Measurements from ENCODE around the gene NRAP. TPM values are rescaled to one million over a fixed set of nuclear protein-coding genes. Genes with fewer than 3 reads are reported as not detected.

NRAP gene
- total RNA-seq, 4 donors from 2014 or later: not detected

- 70 to 92% methylated on average over 5 of the region's 5 CpGs for WGBS, 2 donors
- Histone ChIP-seq H3K4me3 (replicated peaks in 1 of 3) (no peak overlapping the region), H3K27me3 (no peaks in the 10 kb centered on the region), H3K9me3 (no peaks in the 10 kb centered on the region), H3K4me1 (peaks cover 8 to 11% of the 10 kb centered on the region in 2 donors), H3K36me3 (no peaks in the 10 kb centered on the region), H3K27ac (no peak overlapping the region)
- TF ChIP-seq CTCF (IDR thresholded peaks at IDR 0.05) (no peak), POLR2A (IDR thresholded peaks at IDR 0.05) (no peak)
- no peak for DNase-seq
- intact Hi-C loops (cut with DNase I): no loop called here
Observed at GRCh38 chr10:113554214-113554613, 109.6 kb downstream of the NRAP start.

- Histone ChIP-seq H3K27ac (no peak overlapping the region), H3K9me3 (no peaks in the 10 kb centered on the region), H3K27me3 (no peaks in the 10 kb centered on the region), H3K4me3 (replicated peaks in 1 of 3) (no peak overlapping the region), H3K4me1 (peaks cover 8 to 11% of the 10 kb centered on the region in 2 donors), H3K36me3 (no peaks in the 10 kb centered on the region)
- DNase-seq: no peak
- intact Hi-C loops (cut with DNase I): no loop called here
- TF ChIP-seq POLR2A (IDR thresholded peaks at IDR 0.05): no peak
- no peak for TF ChIP-seq CTCF (IDR thresholded peaks at IDR 0.05)
- 95 to 98% methylated on average over 2 of the region's 2 CpGs for WGBS, 2 donors
Observed at GRCh38 chr10:113553149-113553548, 110.7 kb downstream of the NRAP start.

GRCh38 chr10:113552701-113553100 is 111.1 kb downstream of the NRAP start, which contains the start of gene HABP2:
Gene HABP2, plus strand, starts transcription at chr10:113553053. Its CDS starts 69 bp downstream, at chr10:113553122.
- Histone ChIP-seq H3K4me3 (replicated peaks in 1 of 3) (no peak within 1 kb of the TSS), H3K36me3 (no peaks in the 10 kb centered on the region), H3K9me3 (no peaks in the 10 kb centered on the region), H3K27me3 (no peaks in the 10 kb centered on the region), H3K4me1 (peaks cover 8% of the 10 kb centered on the region in 2 donors), H3K27ac (no peak within 1 kb of the TSS)
- intact Hi-C loops (cut with DNase I): no loop called here
- no peak for DNase-seq
- WGBS, 2 donors: 64 to 76% methylated on average over 3 of the region's 3 CpGs
- TF ChIP-seq POLR2A (IDR thresholded peaks at IDR 0.05) (no peak), CTCF (IDR thresholded peaks at IDR 0.05) (no peak)

GRCh38 chr10:113552014-113552413 is 111.8 kb downstream of the NRAP start:
- 87 to 95% methylated on average over 3 of the region's 3 CpGs for WGBS, 2 donors
- H3K4me1 ChIP-seq: peaks cover 8% of the 10 kb centered on the region in 2 donors
- no peaks in the 10 kb centered on the region for H3K27me3 ChIP-seq
- no peak overlapping the region for H3K4me3 ChIP-seq (replicated peaks in 1 of 3)
- H3K27ac ChIP-seq: no peak overlapping the region
- TF ChIP-seq CTCF (IDR thresholded peaks at IDR 0.05) (no peak), POLR2A (IDR thresholded peaks at IDR 0.05) (no peak)
- intact Hi-C loops (cut with DNase I): no loop called here
- H3K36me3 ChIP-seq: no peaks in the 10 kb centered on the region
- H3K9me3 ChIP-seq: no peaks in the 10 kb centered on the region
- no peak for DNase-seq

GRCh38 chr10:113550365-113550764 is 113.5 kb downstream of the NRAP start:
- H3K27me3 ChIP-seq: no peaks in the 10 kb centered on the region
- peaks cover 8% of the 10 kb centered on the region in 2 donors for H3K4me1 ChIP-seq
- TF ChIP-seq POLR2A (IDR thresholded peaks at IDR 0.05) (no peak), CTCF (IDR thresholded peaks at IDR 0.05) (no peak)
- peak; percentile 12 to 38 for DNase-seq
- no peak overlapping the region for H3K4me3 ChIP-seq (replicated peaks in 1 of 3)
- no peaks in the 10 kb centered on the region for H3K9me3 ChIP-seq
- intact Hi-C loops (cut with DNase I): no loop called here
- no peaks in the 10 kb centered on the region for H3K36me3 ChIP-seq
- peak overlapping the region in 2 of 3 donors; percentile 19 to 58 for H3K27ac ChIP-seq
- WGBS, 2 donors: 11 to 12% methylated on average over 6 of the region's 6 CpGs

Data from thyroid gland (tissue), 4 donors.